Activated CD8-positive, alpha-beta memory T cell treated with anti-CD3 and anti-CD28 coated beads, Interleukin-2, amount 50 U/mL, for 1 hour (primary cell): ENCODE measurements around the gene KRT6B.
"Not testable (repeated sequence)": the region's sequence is repeated elsewhere in the genome, so short reads cannot be mapped to it uniquely, and the experiment has no call there.

ENCODE experiments used
- DNase-seq: peaks from one replicate; pipeline ENCODE4 v3.0.0-alpha.2; 2020; ENCODE audit errors: extremely low read depth

The KRT6B gene

DNA sequence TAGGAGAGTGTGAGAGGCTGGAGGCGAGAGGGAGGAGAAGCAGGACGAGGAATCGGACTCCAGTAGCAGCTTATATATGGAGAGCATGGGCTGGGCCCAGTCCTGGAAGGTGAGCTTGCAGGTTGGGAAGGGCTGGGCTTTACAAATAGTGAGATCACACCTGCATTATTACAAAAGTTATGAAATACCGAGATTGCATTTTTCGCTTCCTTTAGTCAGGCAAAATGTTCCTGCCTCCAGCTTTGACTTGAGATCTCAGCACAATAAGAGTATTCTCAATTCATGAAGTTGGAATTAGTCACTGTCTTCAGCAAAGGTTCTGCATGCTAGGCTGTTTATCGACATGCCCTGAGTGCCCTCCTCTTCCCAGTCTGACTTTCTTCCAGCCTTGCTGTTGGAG lies at the start of gene KRT6B:
Gene KRT6B (minus strand): TSS at position 46 of the 400 bp plus-strand sequence. CDS start 68 bp downstream, outside the sequence.
- no peak for DNase-seq

GRCh38 chr12:52501490-52501889 lies 49.5 kb upstream of the KRT6B start:
- no peak for DNase-seq

DNA sequence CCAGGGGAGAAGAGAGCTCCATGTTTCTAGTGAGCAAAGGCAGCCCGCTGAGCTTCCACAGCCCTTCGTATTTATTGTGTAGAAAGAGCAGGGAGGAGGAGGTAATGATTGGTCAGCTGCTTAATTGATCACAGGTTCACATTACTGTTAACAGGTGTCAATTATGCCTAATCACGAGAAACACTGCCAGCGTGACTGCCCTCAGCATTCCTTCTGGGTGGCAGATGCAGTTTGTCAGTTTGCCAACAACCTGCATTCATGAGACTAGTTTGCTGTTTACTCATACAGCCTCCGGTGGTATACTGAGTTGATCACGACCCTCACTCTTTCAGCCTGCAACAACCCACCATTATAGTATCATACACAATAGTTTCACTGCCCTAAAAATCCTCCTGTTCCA lies 48.6 kb upstream of the KRT6B start:
- not testable (repeated sequence) for DNase-seq

DNA sequence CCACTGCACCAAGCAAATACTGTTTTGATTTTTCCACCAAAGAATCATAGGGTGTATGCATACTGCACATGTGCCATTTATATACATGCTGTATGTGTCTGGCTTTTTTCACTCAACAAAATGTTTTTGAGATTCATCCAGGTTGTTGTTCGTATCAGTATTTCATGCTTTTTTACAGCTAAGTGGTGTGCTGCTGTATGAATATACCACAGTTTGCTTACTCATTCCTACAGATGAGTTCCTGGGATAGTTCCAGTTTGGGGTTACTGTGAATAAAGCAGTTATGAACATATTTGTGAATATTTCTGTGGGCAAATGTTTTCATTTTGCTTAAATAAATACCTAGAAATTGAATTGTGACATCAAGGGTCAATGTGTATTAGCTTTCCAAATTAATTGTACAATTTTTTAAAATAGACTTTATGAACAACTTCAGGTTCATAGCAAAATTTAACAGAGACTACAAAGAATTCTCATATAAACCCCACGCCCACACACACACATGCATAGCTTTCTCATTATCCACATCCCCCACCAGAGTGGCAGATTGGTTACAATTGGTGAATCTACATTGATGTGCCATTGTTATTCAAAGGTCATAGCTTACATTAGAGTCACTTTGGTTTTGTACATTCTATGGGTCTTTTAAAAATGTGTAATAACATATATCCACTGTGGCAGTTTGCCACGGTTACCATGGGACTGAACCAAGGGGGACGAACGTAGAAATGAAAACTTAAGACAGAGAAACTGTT lies 48.0 kb upstream of the KRT6B start:
- no peak for DNase-seq

GRCh38 chr12:52498946-52499345 lies 47.0 kb upstream of the KRT6B start:
- DNase-seq: no peak

DNA sequence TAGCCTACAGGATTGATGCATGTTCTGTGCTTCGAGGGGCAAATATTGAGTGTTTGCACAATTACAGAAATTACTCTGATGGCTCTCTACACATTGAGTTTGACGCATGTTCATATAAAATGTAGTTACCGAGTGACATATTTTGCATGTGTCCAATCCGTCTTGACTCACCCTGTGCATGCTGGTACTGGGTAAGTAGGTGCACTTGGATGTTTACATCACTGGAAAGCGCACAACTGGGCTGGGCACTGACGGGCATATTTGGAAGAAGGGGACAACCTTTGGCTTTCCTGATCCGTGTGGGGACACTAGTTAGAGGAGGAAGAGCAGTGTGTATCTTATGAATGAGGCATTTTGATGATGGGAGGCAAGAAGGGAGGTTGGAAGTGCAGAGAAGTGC lies 46.0 kb upstream of the KRT6B start:
- no peak for DNase-seq

DNA sequence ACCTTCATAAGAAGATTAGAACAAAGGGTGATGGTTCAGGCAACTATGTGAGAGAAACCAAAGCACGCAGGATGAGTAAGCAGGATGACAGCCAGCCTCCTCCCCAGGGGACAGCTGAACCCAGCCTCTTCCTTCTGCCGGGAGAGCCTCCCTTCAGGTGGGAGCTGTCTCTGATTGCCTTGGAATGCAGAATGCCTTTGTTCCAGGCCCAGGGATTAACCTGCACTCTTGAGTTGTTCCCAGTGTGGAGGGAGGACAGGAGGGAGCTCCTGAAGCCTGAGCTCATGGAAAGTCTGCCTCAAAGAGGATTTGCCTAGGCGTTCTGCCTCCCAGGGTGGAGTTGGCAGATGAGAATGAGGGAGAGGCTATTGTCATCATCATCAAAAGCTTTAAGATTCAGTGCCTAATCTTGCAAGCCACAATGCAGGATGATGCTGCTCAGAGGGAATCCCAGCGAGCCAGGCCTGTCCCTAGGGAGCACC lies 44.7 kb upstream of the KRT6B start:
- DNase-seq: no peak

DNA sequence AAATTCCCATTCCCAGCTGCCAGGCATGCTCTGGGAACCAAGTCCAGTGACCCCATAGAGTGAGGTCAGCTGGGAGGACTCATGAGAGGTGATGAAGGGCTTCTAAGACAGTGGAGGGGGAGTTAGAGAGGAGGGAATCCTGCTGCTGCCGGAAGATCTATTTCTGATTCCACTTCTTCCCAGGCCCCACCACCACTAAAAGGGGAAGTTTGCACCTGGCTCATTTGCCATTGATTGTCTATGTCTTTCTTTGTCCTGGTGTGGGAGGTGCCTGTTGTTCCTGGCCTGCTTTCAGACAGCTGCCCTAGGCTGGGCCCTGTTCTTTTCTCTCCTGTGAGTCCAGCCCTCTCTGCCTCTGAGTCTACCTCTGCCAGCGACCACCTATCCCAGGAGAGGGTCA lies 44.1 kb upstream of the KRT6B start:
- DNase-seq: no peak

DNA sequence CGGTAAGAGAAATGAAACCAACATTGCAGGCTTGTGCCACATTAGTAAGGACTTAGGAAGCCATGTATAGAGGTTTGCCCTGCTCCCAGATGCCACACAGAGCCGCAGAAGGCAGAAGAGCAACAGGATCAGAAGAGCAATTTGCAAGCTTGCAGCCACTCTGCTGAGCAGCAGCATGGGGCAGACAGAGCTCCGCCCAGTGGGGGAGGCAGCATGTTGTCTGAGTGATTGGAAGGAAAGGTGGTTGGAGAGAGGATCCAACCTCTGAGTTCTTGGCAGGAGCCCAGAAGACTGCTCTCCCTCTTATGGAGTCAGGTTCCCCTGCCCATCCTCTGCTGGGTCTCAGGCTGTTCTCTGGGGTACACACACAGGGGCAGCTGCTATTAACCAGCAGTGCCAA lies 43.4 kb upstream of the KRT6B start:
- DNase-seq: no peak

DNA sequence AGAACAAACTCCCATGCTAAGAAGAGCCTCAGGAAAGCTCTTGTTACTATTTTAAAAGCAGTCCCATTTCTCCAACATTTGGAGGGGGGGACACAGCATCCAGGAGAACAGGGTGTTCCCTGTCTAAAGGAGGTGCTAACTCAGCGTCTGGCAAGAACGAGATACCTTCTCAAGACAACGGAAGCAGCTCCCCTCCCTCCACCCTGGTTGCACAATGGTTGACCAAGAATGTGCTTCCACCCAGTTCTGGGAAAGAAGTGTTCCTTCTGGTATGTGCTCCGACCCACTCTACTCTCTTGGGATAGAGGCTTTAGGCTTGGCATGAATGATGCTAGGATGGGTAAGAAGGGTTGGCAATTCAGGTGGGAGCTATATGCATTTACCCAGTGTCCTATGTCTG lies 42.6 kb upstream of the KRT6B start:
- no peak for DNase-seq

GRCh38 chr12:52494100-52494499 lies 42.2 kb upstream of the KRT6B start:
- no peak for DNase-seq

DNA sequence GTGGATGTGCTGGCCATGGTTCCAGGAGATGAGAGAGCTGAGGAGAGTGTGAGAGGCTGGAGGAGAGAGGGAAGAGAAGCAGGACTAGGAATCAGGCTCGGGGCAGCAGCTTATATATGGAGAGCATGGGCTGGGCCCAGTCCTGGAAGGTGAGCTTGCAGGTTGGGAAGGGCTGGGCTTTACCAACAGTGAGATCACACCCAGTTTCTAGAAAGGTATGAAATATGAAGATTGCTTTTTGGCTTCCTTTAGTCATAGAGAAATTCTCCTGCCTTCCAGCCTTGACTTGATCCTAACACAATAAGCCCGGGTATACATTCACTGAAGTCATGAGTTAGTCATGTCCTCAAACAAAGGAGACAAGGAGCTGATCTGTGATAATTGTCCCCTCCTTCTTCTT lies 41.2 kb upstream of the KRT6B start, which contains the start of gene KRT6A:
Gene KRT6A (minus strand): TSS at position 86 of the 400 bp plus-strand sequence. CDS start 69 bp downstream, at position 17.
- DNase-seq: no peak

DNA sequence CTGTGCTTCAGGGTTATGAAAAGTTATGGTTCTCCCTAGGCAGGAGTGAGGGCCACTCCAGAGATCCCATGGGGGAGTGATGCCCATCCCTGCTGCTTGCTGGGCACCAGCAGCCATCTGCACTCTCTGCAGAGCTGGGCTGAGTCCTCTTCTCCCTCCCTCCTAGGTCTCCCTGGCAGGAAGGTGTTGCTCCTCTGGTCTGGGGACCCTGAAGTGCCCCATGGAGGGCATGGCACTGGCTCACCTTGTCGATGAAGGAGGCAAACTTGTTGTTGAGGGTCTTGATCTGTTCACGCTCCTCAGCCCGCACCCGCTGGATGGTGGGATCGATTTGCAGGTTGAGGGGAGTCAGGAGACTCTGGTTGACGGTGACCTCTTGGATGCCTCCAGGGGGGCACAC lies 40.5 kb upstream of the KRT6B start:
- not testable (repeated sequence) for DNase-seq

DNA sequence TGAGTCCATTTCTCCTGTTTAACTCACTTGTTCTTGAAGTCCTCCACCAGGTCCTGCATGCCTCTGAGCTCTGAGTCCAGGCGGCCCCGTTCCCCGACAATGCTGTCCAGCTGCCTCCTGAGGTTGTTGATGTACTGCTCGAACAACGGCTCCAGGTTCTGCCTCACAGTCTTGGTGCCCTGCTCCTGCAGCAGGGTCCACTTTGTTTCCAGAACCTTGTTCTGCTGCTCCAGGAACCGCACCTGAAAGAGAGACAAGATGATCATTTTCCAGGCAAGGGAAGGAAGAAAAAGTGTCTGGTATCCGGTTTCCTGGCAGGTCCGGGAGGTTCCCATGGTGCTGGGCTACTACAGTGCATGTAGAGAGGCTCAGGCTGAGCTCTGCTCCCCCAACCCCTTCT lies 39.5 kb upstream of the KRT6B start:
- DNase-seq: not testable (repeated sequence)

GRCh38 chr12:52488736-52489135 lies 36.8 kb upstream of the KRT6B start:
- no peak for DNase-seq

GRCh38 chr12:52487744-52488443 lies 35.9 kb upstream of the KRT6B start:
- DNase-seq: not testable (repeated sequence)

DNA sequence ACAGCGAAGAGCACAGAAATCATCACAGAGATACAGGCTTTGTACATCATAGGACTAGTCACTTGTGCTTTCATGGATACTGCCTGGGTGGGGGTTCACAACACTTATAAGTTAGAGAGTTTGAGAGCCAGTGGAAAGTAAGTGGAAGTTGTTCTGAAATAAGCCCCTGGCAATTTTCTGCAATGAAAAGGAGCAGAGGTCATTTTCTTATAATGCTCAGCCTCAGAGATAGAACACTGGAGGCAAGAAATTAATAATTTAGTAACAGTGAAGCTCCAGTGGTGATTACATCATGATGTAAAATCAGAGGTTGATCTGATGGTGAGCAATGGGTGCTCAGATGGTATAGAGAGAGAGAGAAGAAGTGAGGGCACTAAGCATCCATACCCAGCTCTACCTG lies 35.3 kb upstream of the KRT6B start:
- no peak for DNase-seq

DNA sequence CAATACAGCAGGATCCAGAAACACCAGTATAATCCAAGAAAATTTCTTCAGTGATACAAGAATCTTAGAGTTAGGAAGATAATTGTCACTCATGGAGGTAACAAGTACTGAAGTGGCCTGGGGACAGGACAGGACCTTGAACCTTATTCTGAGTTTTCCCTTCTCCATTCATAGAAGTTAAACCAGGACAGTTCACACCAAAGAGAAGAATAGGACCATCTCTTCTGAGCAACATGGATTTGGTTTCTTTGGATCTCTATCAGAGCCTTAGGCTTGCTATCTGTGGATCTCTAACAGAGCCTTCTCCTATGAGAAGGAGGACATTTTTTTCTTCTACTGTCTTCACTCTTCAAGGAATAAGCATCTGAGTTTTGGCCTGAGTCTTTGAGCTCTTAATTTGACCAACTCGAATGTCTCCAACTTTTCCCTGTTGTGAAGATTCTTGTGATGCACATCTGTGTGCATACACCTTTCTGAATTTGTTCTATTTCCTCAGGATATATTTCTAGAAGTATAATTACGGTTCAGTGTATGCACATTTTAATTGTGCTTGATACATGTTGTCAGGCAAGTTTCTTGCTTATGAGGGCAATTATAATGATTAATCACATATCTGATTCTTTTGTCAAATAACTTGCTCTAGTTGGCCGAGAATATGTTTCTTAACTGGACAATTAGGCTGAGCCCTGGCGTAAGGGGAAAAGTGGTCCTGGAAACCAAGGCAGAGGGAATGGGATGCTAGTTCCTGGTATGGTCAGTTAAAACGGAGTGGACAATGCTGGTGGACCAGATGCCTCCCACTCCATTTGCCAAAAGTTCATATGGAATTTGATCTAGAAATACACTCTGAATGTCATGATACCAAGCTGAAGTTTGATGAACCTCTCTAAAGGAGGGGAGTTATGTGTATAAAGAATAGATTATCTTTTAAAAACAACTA lies 34.5 kb upstream of the KRT6B start:
- DNase-seq: no peak

DNA sequence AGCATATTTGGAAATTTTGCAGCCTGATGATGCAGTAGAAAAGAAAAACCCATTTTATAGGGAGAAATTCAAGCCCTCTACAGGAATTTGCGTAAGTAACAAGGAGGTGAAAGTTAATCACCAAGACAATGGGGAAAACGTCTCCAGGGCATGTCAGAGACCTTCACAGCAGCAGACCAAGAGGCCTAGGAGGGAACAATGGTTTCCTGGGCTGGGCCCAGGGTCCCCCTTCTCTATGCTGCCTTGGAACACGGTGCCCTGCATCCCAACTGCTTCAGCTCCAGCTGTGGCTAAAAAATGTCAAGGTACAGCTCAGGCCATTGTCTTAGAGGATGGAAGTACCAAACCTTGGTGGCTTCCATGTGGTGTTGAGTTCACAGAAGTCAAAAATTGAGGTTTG lies 28.1 kb upstream of the KRT6B start:
- no peak for DNase-seq

DNA sequence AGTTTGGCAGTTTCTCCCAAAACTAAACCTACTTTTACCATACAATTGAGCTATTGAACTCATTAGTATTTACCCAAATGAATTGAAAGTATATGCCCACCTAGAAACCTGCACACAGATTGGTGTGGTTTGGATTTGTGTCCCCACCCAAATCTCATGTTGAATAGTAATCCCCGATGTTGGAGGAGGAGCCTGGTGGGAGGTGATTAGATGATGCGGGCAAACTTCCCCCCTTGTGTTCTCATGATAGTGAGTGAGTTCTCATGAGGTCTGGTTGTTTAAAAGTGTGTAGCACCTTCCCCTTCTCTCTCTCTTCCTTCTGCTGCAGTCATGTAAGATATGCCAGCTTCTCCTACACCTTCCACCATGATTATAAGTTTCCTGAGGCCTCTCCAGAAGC lies 25.7 kb upstream of the KRT6B start:
- no peak for DNase-seq

GRCh38 chr12:52474212-52474611 lies 22.3 kb upstream of the KRT6B start:
- no peak for DNase-seq

DNA sequence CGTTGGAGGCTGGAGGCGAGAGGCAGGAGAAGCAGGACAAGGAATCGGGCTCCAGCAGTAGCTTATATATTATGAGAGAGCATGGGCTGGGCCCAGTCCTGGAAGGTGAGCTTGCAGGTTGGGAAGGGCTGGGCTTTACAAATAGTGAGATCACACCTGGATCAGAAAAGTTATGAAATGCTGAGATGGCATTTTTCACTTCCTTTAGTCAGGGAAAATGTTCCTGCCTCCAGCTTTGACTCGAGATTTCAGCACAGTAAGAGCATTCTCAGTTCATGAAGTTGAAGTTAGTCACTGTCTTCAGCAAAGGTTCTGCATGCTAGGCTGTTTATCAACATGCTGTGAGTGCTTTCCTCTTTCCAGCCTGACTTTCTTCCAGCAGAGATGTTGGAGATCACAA lies 21.8 kb upstream of the KRT6B start, which contains the start of gene KRT6C:
Gene KRT6C (minus strand): TSS at position 38 of the 400 bp plus-strand sequence. CDS start 68 bp downstream, outside the sequence.
- no peak for DNase-seq
